ENCODE measurements around the gene PACC1. TPM values are rescaled to one million over a fixed set of nuclear protein-coding genes. Genes with fewer than 3 reads are reported as not detected.

The PACC1 gene
- total RNA-seq, 1 experiment from 2014 or later = 17.6 TPM

GRCh38 chr1:212461916-212462660, 47.4 kb upstream of the PACC1 start:
- intact Hi-C loops (cut with micrococcal nuclease) = no loop called here
- RAD21 ChIA-PET (ENCODE audit: low non-redundant PET in 1 of 2, low total read pairs in 2 of 2, uncharacterized antibody in 2 of 2, unreplicated experiment in 2 of 2) = no interaction called here

More at GRCh38 chr1:212461916-212462660, 47.4 kb upstream of the PACC1 start:
- Histone ChIP-seq H3K27ac (ENCODE audit: low read depth, low read length) (no peak overlapping the region), H3K4me3 (replicated peaks in 1 of 2; ENCODE audit: low read depth in 1 of 2, low read length in 2 of 2) (no peak overlapping the region), H3K9ac (ENCODE audit: low read length) (no peak overlapping the region), H2AFZ (ENCODE audit: low read depth, low read length, poor library complexity, severe bottlenecking) (no peak overlapping the region), H3K4me2 (ENCODE audit: low read length) (no peak overlapping the region), H3K9me3 (ENCODE audit: control insufficient read depth in 1 of 2, insufficient read depth in 1 of 2, low read depth in 1 of 2, low read length in 2 of 2) (no peaks in the 10 kb centered on the region), H3K4me1 (ENCODE audit: control insufficient read depth in 1 of 2, insufficient read depth in 2 of 2, low read length in 2 of 2) (peaks cover 7 to 10% of the 10 kb centered on the region in 2 experiments), H3K79me2 (ENCODE audit: insufficient read depth, low read length) (no peaks in the 10 kb centered on the region), H4K20me1 (ENCODE audit: insufficient read depth) (no peaks in the 10 kb centered on the region), H3K36me3 (ENCODE audit: control insufficient read depth in 1 of 2, insufficient read depth in 2 of 2, low read length in 2 of 2) (no peaks in the 10 kb centered on the region), H3K27me3 (ENCODE audit: insufficient read depth, low read length) (no peaks in the 10 kb centered on the region), H3K9me2 (ENCODE audit: insufficient read depth) (no peaks in the 10 kb centered on the region)
- CTCF ChIA-PET = interaction anchor here (0.8 to 1.2 kb wide), 2 partner anchors 15 to 391 kb away, joined by 3 to 4 read pairs; no protein-coding TSS in a partner anchor
- POLR2A ChIA-PET = interaction anchor here (0.7 kb wide), 1 partner anchor 147 kb away, joined by 3 read pairs; the partner anchor contains the start of gene ATF3
- TF ChIP-seq SIN3A (IDR thresholded peaks at IDR 0.05; ENCODE audit: low read depth) (no peak), ELF1 (IDR thresholded peaks at IDR 0.05; ENCODE audit: borderline replicate concordance, low read depth) (no peak), YY1 (IDR thresholded peaks at IDR 0.05; ENCODE audit: extremely low read depth, insufficient replicate concordance, low read depth, low read length) (no peak), EGR1 (IDR thresholded peaks at IDR 0.05; ENCODE audit: low read depth) (no peak), EZH2 (IDR thresholded peaks at IDR 0.05) (no peak), CTCF (IDR thresholded peaks at IDR 0.05 in 2 of 3, conservative IDR thresholded peaks at IDR 0.05 in 1 of 3; ENCODE audit: borderline replicate concordance in 1 of 3, insufficient read depth in 1 of 3, low read depth in 2 of 3, low read length in 2 of 3) (no peak), ATF3 (IDR thresholded peaks at IDR 0.05) (no peak), ZFX (IDR thresholded peaks at IDR 0.05) (no peak), POLR2AphosphoS5 (IDR thresholded peaks at IDR 0.05; ENCODE audit: low read depth, low read length) (no peak), REST (IDR thresholded peaks at IDR 0.05; ENCODE audit: low read depth) (no peak), FOSL1 (IDR thresholded peaks at IDR 0.05; ENCODE audit: low read depth) (no peak), CEBPB (IDR thresholded peaks at IDR 0.05; ENCODE audit: low read depth) (no peak)
- DNase-seq (ENCODE audit: low read depth, low spot score) (no peak), ATAC-seq (no peak)
- BruUV-seq (replicated peaks) = no TSS peak

Measured in HCT116 (cell line).